ENCODE data around the gene SEMA3G. TPM values are rescaled to one million over a fixed set of nuclear protein-coding genes. Genes with fewer than 3 reads are reported as not detected.

The SEMA3G gene
- total and polyA plus RNA-seq, 2 experiments from 2014 or later: 0.47 to 2.5 TPM

DNA sequence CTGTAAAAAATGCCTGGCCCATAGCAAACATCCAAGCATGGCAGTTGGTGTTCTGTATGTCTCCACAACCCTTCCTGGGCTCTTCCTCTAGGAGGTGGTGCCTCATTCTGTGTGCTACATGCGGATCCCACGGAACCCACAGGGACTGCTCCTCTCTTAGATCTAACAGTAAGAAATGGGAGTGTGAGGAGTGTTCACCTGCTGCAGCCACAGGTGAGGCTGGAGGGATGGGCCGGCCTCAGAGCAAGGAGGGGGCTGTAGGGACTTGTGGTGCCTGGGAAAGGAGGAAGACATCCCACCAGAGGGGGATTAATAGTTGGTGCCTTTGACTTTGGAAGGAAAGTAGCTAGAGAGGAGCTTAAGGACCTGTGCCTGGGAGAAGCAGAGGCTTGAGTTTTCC, 22.2 kb downstream of the SEMA3G start:
- Mint-ChIP-seq H3K27ac (no peak overlapping the region), H3K27me3 (ENCODE audit: insufficient read depth, low read depth, poor library complexity) (peaks cover 5% of the 10 kb centered on the region), H3K36me3 (ENCODE audit: low read depth) (no peaks in the 10 kb centered on the region), H3K9me3 (no peaks in the 10 kb centered on the region), H3K4me1 (peaks cover 13% of the 10 kb centered on the region), H3K4me3 (no peak overlapping the region)
- DNase-seq (ENCODE audit: low spot score) (no peak), ATAC-seq (no peak)
- H3K4me1 ChIP-seq (ENCODE audit: insufficient read depth): peaks cover 6% of the 10 kb centered on the region; the same call in 1 of the 2 replicates
- H3F3A ChIP-seq (replicated peaks; ENCODE audit: low read depth): no peaks in the 10 kb centered on the region
- no peak overlapping the region for H3K4me3 ChIP-seq
- H3K27me3 ChIP-seq (ENCODE audit: insufficient read depth): no peaks in the 10 kb centered on the region
- H4K20me1 ChIP-seq (replicated peaks; ENCODE audit: insufficient read depth): no peaks in the 10 kb centered on the region
- H3K4me2 ChIP-seq: no peak overlapping the region
- no peak overlapping the region for H2AFZ ChIP-seq
- no peak overlapping the region for H3K27ac ChIP-seq (ENCODE audit: low read depth)
- no peaks in the 10 kb centered on the region for H3K36me3 ChIP-seq (ENCODE audit: insufficient read depth)
- no peak for TF ChIP-seq NANOG (IDR thresholded peaks at IDR 0.05; ENCODE audit: borderline replicate concordance)
- TF ChIP-seq POLR2AphosphoS5 (IDR thresholded peaks at IDR 0.05; ENCODE audit: low read depth): no peak
- TF ChIP-seq, protein P1, sequence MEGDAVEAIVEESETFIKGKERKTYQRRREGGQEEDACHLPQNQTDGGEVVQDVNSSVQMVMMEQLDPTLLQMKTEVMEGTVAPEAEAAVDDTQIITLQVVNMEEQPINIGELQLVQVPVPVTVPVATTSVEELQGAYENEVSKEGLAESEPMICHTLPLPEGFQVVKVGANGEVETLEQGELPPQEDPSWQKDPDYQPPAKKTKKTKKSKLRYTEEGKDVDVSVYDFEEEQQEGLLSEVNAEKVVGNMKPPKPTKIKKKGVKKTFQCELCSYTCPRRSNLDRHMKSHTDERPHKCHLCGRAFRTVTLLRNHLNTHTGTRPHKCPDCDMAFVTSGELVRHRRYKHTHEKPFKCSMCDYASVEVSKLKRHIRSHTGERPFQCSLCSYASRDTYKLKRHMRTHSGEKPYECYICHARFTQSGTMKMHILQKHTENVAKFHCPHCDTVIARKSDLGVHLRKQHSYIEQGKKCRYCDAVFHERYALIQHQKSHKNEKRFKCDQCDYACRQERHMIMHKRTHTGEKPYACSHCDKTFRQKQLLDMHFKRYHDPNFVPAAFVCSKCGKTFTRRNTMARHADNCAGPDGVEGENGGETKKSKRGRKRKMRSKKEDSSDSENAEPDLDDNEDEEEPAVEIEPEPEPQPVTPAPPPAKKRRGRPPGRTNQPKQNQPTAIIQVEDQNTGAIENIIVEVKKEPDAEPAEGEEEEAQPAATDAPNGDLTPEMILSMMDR (conservative IDR thresholded peaks at IDR 0.05; ENCODE audit: low read depth in 2 of 2): no peak
- no peak for TF ChIP-seq CREB1 (CRISPR knock-in tag; IDR thresholded peaks at IDR 0.05; ENCODE audit: low read depth)
- TF ChIP-seq JUNB (IDR thresholded peaks at IDR 0.05; ENCODE audit: unreplicated experiment): no peak
- TF ChIP-seq EZH2phosphoT487 (IDR thresholded peaks at IDR 0.05; ENCODE audit: unreplicated experiment): no peak
- H3K9me2 ChIP-seq (ENCODE audit: insufficient read depth): no peaks in the 10 kb centered on the region
- H3K79me2 ChIP-seq (replicated peaks; ENCODE audit: insufficient read depth): no peaks in the 10 kb centered on the region

DNA sequence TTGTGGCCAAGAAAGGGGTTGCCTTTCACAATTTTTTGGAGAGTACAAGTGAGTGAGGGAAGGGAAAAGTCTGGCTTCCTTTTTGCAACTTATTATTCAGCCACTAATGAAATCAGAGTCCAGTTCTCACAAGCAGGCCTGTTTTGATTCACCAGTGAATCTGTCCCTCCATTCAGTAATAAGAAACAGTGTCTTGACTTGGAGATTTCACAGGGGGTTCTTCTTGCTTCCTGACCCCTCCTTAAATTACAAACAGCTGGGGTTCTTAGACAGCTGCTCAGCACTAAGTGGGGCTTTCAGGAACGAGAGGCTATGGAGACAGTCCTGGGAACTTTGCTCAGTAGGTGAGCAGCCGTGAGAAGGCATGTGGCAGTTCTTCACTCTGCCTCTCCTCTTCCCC, 24.5 kb downstream of the SEMA3G start:
- no peak overlapping the region for H3K27ac Mint-ChIP-seq
- no peak overlapping the region for H3K4me3 ChIP-seq
- no peak overlapping the region for H3K4me3 Mint-ChIP-seq
- ATAC-seq: no peak
- no peaks in the 10 kb centered on the region for H3K9me2 ChIP-seq (ENCODE audit: insufficient read depth)
- DNase-seq (ENCODE audit: low spot score): no peak
- no peak overlapping the region for H3K4me2 ChIP-seq
- H3K36me3 Mint-ChIP-seq (ENCODE audit: low read depth): no peaks in the 10 kb centered on the region
- H3K27ac ChIP-seq (ENCODE audit: low read depth): no peak overlapping the region
- no peak overlapping the region for H2AFZ ChIP-seq
- peaks cover 4% of the 10 kb centered on the region for H3K27me3 Mint-ChIP-seq (ENCODE audit: insufficient read depth, low read depth, poor library complexity)
- no peaks in the 10 kb centered on the region for H3F3A ChIP-seq (replicated peaks; ENCODE audit: low read depth)
- H3K27me3 ChIP-seq (ENCODE audit: insufficient read depth): no peaks in the 10 kb centered on the region
- H3K4me1 Mint-ChIP-seq: peaks cover 13% of the 10 kb centered on the region
- H3K79me2 ChIP-seq (replicated peaks; ENCODE audit: insufficient read depth): no peaks in the 10 kb centered on the region
- 0 out of 2 replicates have a peak, but pooled peaks cover 5% of the 10 kb centered on the region for H4K20me1 ChIP-seq (replicated peaks; ENCODE audit: insufficient read depth)
- H3K36me3 ChIP-seq (ENCODE audit: insufficient read depth): no peaks in the 10 kb centered on the region
- peaks cover 6% of the 10 kb centered on the region; the same call in 1 of the 2 replicates for H3K4me1 ChIP-seq (ENCODE audit: insufficient read depth)
- no peaks in the 10 kb centered on the region for H3K9me3 Mint-ChIP-seq
- TF ChIP-seq, protein P2, sequence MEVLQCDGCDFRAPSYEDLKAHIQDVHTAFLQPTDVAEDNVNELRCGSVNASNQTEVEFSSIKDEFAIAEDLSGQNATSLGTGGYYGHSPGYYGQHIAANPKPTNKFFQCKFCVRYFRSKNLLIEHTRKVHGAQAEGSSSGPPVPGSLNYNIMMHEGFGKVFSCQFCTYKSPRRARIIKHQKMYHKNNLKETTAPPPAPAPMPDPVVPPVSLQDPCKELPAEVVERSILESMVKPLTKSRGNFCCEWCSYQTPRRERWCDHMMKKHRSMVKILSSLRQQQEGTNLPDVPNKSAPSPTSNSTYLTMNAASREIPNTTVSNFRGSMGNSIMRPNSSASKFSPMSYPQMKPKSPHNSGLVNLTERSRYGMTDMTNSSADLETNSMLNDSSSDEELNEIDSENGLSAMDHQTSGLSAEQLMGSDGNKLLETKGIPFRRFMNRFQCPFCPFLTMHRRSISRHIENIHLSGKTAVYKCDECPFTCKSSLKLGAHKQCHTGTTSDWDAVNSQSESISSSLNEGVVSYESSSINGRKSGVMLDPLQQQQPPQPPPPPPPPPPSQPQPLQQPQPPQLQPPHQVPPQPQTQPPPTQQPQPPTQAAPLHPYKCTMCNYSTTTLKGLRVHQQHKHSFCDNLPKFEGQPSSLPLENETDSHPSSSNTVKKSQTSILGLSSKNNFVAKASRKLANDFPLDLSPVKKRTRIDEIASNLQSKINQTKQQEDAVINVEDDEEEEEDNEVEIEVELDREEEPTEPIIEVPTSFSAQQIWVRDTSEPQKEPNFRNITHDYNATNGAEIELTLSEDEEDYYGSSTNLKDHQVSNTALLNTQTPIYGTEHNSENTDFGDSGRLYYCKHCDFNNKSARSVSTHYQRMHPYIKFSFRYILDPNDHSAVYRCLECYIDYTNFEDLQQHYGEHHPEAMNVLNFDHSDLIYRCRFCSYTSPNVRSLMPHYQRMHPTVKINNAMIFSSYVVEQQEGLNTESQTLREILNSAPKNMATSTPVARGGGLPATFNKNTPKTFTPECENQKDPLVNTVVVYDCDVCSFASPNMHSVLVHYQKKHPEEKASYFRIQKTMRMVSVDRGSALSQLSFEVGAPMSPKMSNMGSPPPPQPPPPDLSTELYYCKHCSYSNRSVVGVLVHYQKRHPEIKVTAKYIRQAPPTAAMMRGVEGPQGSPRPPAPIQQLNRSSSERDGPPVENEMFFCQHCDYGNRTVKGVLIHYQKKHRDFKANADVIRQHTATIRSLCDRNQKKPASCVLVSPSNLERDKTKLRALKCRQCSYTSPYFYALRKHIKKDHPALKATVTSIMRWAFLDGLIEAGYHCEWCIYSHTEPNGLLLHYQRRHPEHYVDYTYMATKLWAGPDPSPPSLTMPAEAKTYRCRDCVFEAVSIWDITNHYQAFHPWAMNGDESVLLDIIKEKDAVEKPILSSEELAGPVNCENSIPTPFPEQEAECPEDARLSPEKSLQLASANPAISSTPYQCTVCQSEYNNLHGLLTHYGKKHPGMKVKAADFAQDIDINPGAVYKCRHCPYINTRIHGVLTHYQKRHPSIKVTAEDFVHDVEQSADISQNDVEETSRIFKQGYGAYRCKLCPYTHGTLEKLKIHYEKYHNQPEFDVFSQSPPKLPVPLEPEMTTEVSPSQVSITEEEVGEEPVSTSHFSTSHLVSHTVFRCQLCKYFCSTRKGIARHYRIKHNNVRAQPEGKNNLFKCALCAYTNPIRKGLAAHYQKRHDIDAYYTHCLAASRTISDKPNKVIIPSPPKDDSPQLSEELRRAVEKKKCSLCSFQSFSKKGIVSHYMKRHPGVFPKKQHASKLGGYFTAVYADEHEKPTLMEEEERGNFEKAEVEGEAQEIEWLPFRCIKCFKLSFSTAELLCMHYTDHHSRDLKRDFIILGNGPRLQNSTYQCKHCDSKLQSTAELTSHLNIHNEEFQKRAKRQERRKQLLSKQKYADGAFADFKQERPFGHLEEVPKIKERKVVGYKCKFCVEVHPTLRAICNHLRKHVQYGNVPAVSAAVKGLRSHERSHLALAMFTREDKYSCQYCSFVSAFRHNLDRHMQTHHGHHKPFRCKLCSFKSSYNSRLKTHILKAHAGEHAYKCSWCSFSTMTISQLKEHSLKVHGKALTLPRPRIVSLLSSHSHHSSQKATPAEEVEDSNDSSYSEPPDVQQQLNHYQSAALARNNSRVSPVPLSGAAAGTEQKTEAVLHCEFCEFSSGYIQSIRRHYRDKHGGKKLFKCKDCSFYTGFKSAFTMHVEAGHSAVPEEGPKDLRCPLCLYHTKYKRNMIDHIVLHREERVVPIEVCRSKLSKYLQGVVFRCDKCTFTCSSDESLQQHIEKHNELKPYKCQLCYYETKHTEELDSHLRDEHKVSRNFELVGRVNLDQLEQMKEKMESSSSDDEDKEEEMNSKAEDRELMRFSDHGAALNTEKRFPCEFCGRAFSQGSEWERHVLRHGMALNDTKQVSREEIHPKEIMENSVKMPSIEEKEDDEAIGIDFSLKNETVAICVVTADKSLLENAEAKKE (CRISPR knock-in tag; IDR thresholded peaks at IDR 0.05): no peak
- TF ChIP-seq, protein P3, sequence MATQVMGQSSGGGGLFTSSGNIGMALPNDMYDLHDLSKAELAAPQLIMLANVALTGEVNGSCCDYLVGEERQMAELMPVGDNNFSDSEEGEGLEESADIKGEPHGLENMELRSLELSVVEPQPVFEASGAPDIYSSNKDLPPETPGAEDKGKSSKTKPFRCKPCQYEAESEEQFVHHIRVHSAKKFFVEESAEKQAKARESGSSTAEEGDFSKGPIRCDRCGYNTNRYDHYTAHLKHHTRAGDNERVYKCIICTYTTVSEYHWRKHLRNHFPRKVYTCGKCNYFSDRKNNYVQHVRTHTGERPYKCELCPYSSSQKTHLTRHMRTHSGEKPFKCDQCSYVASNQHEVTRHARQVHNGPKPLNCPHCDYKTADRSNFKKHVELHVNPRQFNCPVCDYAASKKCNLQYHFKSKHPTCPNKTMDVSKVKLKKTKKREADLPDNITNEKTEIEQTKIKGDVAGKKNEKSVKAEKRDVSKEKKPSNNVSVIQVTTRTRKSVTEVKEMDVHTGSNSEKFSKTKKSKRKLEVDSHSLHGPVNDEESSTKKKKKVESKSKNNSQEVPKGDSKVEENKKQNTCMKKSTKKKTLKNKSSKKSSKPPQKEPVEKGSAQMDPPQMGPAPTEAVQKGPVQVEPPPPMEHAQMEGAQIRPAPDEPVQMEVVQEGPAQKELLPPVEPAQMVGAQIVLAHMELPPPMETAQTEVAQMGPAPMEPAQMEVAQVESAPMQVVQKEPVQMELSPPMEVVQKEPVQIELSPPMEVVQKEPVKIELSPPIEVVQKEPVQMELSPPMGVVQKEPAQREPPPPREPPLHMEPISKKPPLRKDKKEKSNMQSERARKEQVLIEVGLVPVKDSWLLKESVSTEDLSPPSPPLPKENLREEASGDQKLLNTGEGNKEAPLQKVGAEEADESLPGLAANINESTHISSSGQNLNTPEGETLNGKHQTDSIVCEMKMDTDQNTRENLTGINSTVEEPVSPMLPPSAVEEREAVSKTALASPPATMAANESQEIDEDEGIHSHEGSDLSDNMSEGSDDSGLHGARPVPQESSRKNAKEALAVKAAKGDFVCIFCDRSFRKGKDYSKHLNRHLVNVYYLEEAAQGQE (IDR thresholded peaks at IDR 0.05; ENCODE audit: unreplicated experiment): no peak
- TF ChIP-seq, protein P1 (conservative IDR thresholded peaks at IDR 0.05; ENCODE audit: low read depth in 2 of 2): no peak

All from GM23338 (cell line).